GM10248 (cell line): ENCODE data around the gene DLK1.

ENCODE experiments used
- CTCF ChIA-PET: fragments of 300-600 bp; sonication (Branson Sonifier 250); formaldehyde crosslinking; extraction: SDS; loops from one replicate; lab custom pipeline; 2021; ENCODE audit warnings: antibody characterized with exemption; lab: Yijun Ruan, JAX
- POLR2A ChIA-PET: fragments of 350-650 bp; sonication (Branson Sonifier 250); formaldehyde crosslinking; extraction: SDS; loops from one replicate; lab custom pipeline; 2020; ENCODE audit warnings: antibody characterized with exemption; lab: Yijun Ruan, JAX
- DNase-seq: peaks from one replicate; pipeline ENCODE4 v3.0.0; 2012; ENCODE audit errors: extremely low spot score
- TF ChIP-seq, protein P1 (sequence below): IDR thresholded peaks from 2 replicates; pipeline ENCODE4 v1.5.1; 2012; ENCODE audit warnings: mild to moderate bottlenecking, low read depth; ENCODE audit errors: extremely low read depth, missing control alignments, control extremely low read depth

The DLK1 gene

DNA sequence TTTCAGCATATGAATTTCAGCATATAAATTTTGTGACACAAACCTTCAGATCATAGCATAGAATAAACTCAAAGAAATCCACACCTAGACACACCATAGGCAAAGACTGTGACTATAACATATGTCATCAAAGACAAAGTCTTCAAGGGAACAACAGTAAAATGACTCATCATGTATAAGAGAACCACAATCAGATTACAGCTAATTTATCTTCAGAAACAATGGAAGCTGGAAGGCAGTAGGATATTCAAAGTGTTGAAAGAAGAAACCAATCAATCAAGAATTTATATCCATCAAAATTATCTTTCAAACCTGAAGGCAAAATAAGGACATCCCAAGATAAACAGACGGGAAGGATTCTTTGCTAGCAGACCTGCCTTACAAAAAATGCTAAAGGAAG, 29.0 kb downstream of the DLK1 start:
- DNase-seq, result no peak
- ChIA-PET CTCF (no interaction called here), POLR2A (no interaction called here)
- TF ChIP-seq, protein P1, sequence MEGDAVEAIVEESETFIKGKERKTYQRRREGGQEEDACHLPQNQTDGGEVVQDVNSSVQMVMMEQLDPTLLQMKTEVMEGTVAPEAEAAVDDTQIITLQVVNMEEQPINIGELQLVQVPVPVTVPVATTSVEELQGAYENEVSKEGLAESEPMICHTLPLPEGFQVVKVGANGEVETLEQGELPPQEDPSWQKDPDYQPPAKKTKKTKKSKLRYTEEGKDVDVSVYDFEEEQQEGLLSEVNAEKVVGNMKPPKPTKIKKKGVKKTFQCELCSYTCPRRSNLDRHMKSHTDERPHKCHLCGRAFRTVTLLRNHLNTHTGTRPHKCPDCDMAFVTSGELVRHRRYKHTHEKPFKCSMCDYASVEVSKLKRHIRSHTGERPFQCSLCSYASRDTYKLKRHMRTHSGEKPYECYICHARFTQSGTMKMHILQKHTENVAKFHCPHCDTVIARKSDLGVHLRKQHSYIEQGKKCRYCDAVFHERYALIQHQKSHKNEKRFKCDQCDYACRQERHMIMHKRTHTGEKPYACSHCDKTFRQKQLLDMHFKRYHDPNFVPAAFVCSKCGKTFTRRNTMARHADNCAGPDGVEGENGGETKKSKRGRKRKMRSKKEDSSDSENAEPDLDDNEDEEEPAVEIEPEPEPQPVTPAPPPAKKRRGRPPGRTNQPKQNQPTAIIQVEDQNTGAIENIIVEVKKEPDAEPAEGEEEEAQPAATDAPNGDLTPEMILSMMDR, result no peak

DNA sequence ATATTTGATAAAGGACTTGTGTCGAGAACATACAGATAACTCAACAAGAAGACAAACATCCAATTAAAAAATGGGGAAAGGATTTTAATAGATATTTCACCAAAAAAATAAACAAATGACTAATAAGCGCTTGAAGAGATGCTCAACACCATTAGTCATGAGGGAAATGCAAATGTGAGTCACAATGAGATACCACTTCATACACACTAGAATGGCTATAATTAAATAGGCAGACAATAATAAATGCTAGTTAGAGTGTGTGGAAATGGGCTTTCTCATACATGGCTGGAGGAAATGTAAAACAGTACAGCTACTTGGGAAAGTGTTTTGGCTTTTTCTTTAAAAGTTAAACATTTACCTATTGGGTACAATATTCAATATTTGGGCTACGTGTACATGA, 34.8 kb downstream of the DLK1 start:
- TF ChIP-seq, protein P1, result no peak
- CTCF ChIA-PET, result no interaction called here
- POLR2A ChIA-PET, result no interaction called here
- no peak for DNase-seq

DNA sequence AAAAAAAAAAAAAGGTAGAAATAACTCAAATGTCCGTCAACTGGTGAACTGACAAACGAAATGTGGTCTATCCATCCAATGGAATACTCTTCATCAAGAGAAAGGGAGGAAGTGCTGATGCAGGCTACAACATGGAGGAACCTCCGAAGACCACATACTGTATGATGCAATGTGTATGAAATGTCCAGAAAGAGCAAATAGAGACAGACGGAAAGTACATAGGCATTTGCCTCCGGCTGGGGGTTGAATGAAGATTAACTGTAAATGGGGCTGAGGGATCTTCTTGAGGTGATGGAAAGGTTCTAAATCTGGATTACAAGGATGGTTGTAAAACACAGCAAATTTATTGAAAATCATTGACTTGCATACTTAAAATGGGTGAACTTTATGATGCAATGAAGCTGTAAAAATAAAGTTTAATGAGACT, 35.4 kb downstream of the DLK1 start:
- TF ChIP-seq, protein P1, result no peak
- DNase-seq, result no peak
- ChIA-PET CTCF (no interaction called here), POLR2A (no interaction called here)

DNA sequence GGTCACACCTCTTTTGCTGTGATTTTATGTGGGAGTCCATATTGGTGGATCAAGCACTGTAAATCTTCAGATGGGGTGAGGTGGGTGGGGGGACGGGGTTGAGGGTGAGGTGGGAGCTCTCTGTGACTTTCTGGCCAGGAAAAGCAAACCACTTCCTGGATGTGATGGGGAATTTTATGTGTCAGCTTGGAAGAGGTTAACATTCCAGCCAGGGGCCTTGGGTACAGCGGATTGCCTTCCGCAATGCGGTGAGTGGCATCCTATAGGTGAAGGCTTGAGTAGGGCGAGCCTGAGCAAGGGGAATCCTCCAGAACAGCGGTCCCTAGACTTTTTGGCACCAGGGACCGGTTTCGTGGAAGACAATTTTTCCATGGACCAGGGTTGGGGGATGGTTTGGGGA, 36.2 kb downstream of the DLK1 start:
- no peak for DNase-seq
- CTCF ChIA-PET, result no interaction called here
- TF ChIP-seq, protein P1, result no peak
- POLR2A ChIA-PET, result no interaction called here

DNA sequence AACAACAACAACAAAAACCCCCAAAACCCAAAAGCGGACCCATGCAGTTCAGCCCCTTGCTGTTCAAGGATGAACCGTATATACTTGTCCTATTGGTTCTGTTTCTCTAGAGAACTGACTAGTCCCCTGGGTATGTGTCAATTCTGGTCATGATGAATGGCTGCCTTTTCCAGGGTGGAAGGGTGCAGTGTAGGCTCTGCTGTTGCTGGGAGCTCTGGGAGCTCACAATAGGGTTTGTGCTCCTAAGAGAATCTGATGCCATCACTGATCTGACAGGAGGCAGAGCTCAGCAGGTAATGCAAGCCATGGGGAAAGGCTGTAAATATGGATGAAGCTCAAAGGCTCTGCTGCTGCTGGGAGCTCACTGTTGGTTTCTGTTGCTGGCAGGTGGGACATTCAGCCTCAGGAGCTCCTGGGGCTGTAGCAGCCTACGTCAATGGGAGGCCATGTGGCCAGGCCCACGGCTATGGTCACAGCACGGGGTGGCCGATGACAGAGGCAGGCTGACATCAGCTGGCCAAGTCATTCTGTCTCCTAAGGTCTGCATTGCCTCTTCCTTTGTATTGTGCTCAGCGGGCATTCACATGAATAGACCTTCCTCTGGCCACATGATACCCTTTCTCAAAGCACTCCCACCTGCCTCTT, 37.9 kb downstream of the DLK1 start:
- ChIA-PET CTCF (no interaction called here), POLR2A (interaction anchor here (0.6 kb wide), 1 partner anchor 706 kb away, joined by 3 read pairs; no protein-coding TSS in a partner anchor)
- no peak for DNase-seq
- TF ChIP-seq, protein P1, result no peak

DNA sequence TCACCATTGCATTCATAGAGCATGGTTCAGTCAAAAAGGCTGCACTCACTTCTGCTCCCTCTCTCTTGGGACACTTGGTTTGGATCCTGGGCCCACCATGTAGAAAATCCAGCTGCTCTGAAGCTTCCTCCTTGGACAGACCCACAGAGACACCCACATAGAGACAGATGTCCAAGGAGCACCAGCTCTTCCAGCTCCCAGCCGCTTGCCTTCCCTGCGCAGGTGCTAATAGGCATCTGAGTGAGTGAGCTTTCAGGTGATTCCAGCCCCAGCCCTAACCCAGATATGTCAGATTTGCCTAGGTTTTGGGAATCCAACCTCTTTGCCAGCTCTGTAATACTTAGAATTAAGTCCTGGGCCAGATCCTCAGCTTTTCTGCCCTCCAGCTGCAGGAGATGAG, 38.6 kb downstream of the DLK1 start:
- ChIA-PET CTCF (no interaction called here), POLR2A (no interaction called here)
- DNase-seq, result no peak
- TF ChIP-seq, protein P1, result no peak
